ENCODE measurements around the gene RIPK4.

- TF ChIP-seq CTCF (IDR thresholded peaks at IDR 0.05) (no peak), EZH2 (IDR thresholded peaks at IDR 0.05; ENCODE audit: borderline replicate concordance, insufficient read depth, low read depth, low read length, poor library complexity, severe bottlenecking) (no peak)
These were observed 12.2 kb upstream of the RIPK4 start for GRCh38 chr21:41778930-41779600.

Measured in B cell (primary cell).